Measurements from ENCODE around the gene LRRC10.

DNA sequence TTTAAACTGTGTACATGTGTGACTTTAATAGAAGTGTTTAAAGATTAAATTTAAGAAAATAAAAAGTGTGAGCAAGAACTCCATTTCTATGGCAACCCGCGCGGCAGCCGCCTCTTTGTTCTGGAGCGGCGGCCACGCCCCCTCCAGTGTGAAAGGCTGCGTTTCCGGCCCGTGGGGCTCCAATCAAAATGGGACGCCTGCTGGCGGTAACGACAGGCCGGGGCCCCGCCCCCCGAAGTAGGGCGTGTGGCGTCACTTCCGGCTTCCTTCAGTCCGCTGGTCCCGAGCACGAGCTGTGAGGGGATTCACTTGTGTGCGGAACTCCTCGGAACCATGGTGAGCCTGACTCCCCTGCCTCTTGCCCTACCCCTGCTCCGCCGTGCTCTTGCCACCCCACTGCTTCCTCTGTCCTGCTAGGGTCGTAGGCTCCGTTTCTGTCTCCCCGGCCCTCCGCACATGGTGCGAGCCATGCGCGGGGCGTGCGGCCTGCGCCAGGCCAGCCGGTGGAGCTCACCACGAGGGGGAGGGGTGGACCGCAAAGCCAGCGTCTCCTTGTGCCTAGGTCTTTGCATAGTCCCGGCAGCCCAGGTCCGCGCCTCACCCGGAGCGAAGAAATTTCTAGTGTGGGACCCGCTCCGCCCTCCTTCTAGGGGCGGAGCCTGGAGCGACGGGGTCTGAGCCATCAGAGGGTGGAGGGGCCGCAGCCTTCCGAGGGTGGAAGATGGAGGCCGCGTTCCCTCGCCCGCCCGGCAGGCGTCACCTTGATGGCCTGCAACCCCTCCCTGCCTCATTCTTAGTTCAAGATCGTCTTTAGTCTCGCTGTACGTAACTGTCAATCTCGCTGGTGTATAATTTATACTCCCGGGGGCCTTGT is 25.3 kb downstream of the LRRC10 start, which contains the start of gene CCT2:
- no peak; the same call in 1 of the 2 replicates for TF ChIP-seq CTCF (conservative IDR thresholded peaks at IDR 0.05)
- TF ChIP-seq EZH2 (IDR thresholded peaks at IDR 0.05; ENCODE audit: low read depth), result no peak
